OCI-LY1 (cell line): Measurements from ENCODE around the gene OR4C45.
"Not testable (repeated sequence)": the region's sequence is repeated elsewhere in the genome, so short reads cannot be mapped to it uniquely, and the experiment has no call there.

Experiments used
- H2AFZ ChIP-seq: fragments of 200-600 bp; sonication (generic), shearing (Covaris generic); 2 replicates; pipeline ENCODE4 v1.6.0; 2014; ENCODE audit warnings: antibody characterized with exemption, mild to moderate bottlenecking, low read length
- H3F3A ChIP-seq: fragments of 200-600 bp; sonication (generic), shearing (Covaris generic); 2 replicates; pipeline ENCODE4 v1.6.0; 2014; ENCODE audit warnings: mild to moderate bottlenecking, antibody characterized with exemption, low read length, moderate library complexity; ENCODE audit not compliant: insufficient read depth
- H3K27ac ChIP-seq: fragments of 200-600 bp; sonication (generic); 2 replicates; pipeline ENCODE4 v1.5.1; 2014; ENCODE audit warnings: low read length, mixed run types, mild to moderate bottlenecking, low read depth; ENCODE audit not compliant: poor library complexity, severe bottlenecking
- H3K27me3 ChIP-seq: fragments of 200-600 bp; sonication (generic); 2 replicates; pipeline ENCODE4 v1.6.0; 2014; ENCODE audit warnings: antibody characterized with exemption, mild to moderate bottlenecking, low read length, moderate library complexity; ENCODE audit not compliant: insufficient read depth
- H3K36me3 ChIP-seq: fragments of 200-600 bp; sonication (generic); 2 replicates; pipeline ENCODE4 v1.6.1; 2014; ENCODE audit warnings: mild to moderate bottlenecking, antibody characterized with exemption, low read length, moderate library complexity, mixed read lengths; ENCODE audit not compliant: insufficient read depth
- H3K4me1 ChIP-seq: fragments of 200-600 bp; sonication (generic); 2 replicates; pipeline ENCODE4 v1.5.1; 2014; ENCODE audit warnings: mild to moderate bottlenecking, low read length, moderate library complexity; ENCODE audit not compliant: insufficient read depth, severe bottlenecking
- H3K4me2 ChIP-seq: fragments of 200-600 bp; sonication (generic), shearing (Covaris generic); 2 replicates; pipeline ENCODE4 v1.6.1; 2014; ENCODE audit warnings: low read length
- H3K4me3 ChIP-seq: fragments of 200-600 bp; sonication (generic); 2 replicates; pipeline ENCODE4 v1.5.1; 2014; ENCODE audit warnings: low read length, low read depth, mild to moderate bottlenecking, mixed read lengths; ENCODE audit not compliant: poor library complexity, severe bottlenecking
- H3K79me2 ChIP-seq: fragments of 200-600 bp; shearing (Covaris generic); 2 replicates; pipeline ENCODE4 v1.6.1; 2016; ENCODE audit warnings: mixed run types, low read length, mixed read lengths; ENCODE audit not compliant: insufficient read depth
- H3K9ac ChIP-seq: fragments of 200-600 bp; sonication (generic), shearing (Covaris generic); 2 replicates; pipeline ENCODE4 v1.6.1; 2014; ENCODE audit warnings: mild to moderate bottlenecking, low read length, mixed read lengths
- H3K9me2 ChIP-seq: fragments of 200-600 bp; sonication (generic), shearing (Covaris generic); 2 replicates; pipeline ENCODE4 v1.6.1; 2014; ENCODE audit warnings: low read depth, mild to moderate bottlenecking, low read length, mixed read lengths
- H3K9me3 ChIP-seq: fragments of 200-600 bp; shearing (Covaris generic); 2 replicates; pipeline ENCODE4 v1.6.1; 2014; ENCODE audit warnings: low read length, mixed read lengths
- H4K20me1 ChIP-seq: fragments of 200-600 bp; sonication (generic), shearing (Covaris generic); 2 replicates; pipeline ENCODE4 v1.6.0; 2016; ENCODE audit warnings: mild to moderate bottlenecking, low read length; ENCODE audit not compliant: insufficient read depth
- EZH2 ChIP-seq: fragments of 200-600 bp; sonication (generic), shearing (Covaris generic); IDR thresholded peaks from 2 replicates; pipeline ENCODE4 v1.8.0; 2017; ENCODE audit warnings: borderline replicate concordance, mixed run types, mild to moderate bottlenecking, antibody characterized with exemption, low read length, moderate library complexity, mixed read lengths
- TF ChIP-seq, protein P1 (sequence below): fragments of 200-600 bp; sonication (generic), shearing (Covaris generic); IDR thresholded peaks from 2 replicates; pipeline ENCODE4 v1.5.1; 2017; ENCODE audit warnings: mild to moderate bottlenecking, antibody characterized with exemption, low read length, moderate library complexity, mixed read lengths

The OR4C45 gene

GRCh38 chr11:50037251-50037650 is 4.6 kb downstream of the OR4C45 start:
- no peak overlapping the region for H3K27ac ChIP-seq
- no peak for TF ChIP-seq EZH2
- TF ChIP-seq, protein P1, sequence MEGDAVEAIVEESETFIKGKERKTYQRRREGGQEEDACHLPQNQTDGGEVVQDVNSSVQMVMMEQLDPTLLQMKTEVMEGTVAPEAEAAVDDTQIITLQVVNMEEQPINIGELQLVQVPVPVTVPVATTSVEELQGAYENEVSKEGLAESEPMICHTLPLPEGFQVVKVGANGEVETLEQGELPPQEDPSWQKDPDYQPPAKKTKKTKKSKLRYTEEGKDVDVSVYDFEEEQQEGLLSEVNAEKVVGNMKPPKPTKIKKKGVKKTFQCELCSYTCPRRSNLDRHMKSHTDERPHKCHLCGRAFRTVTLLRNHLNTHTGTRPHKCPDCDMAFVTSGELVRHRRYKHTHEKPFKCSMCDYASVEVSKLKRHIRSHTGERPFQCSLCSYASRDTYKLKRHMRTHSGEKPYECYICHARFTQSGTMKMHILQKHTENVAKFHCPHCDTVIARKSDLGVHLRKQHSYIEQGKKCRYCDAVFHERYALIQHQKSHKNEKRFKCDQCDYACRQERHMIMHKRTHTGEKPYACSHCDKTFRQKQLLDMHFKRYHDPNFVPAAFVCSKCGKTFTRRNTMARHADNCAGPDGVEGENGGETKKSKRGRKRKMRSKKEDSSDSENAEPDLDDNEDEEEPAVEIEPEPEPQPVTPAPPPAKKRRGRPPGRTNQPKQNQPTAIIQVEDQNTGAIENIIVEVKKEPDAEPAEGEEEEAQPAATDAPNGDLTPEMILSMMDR = no peak
- no peaks in the 10 kb centered on the region for H3K36me3 ChIP-seq
- H3K4me1 ChIP-seq = no peaks in the 10 kb centered on the region
- no peak overlapping the region for H2AFZ ChIP-seq
- H3K4me2 ChIP-seq = no peak overlapping the region
- H3K9ac ChIP-seq = no peak overlapping the region
- H3K9me3 ChIP-seq = no peaks in the 10 kb centered on the region
- H4K20me1 ChIP-seq = no peaks in the 10 kb centered on the region
- H3K9me2 ChIP-seq = no peaks in the 10 kb centered on the region
- no peaks in the 10 kb centered on the region for H3K79me2 ChIP-seq
- H3F3A ChIP-seq = no peaks in the 10 kb centered on the region
- H3K4me3 ChIP-seq = no peak overlapping the region
- no peaks in the 10 kb centered on the region for H3K27me3 ChIP-seq

DNA sequence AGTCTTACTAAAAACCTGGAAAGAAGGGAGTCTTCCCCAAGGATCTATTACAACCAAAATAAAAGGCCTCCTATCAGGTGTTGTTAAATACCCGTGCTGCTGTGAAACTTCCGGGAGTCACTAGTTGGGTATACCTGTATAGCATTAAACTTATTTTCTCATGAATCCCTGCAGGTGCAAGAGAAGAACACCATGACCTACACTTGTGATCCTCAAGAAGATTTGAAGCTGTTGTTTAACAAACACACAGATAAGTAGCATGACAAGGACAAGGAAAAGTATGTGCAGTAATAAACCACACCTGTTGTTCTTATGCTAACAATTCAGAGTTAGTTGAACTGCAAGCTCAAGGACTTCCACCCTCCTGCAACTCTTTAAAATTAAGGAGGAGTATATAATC is 12.0 kb downstream of the OR4C45 start:
- Histone ChIP-seq H3K9ac (no peak overlapping the region), H3K27me3 (no peaks in the 10 kb centered on the region), H3K4me3 (no peak overlapping the region), H3K9me2 (no peaks in the 10 kb centered on the region), H3K36me3 (no peaks in the 10 kb centered on the region), H3K4me2 (no peak overlapping the region), H3K79me2 (no peaks in the 10 kb centered on the region), H3K27ac (no peak overlapping the region), H4K20me1 (no peaks in the 10 kb centered on the region), H2AFZ (no peak overlapping the region), H3F3A (no peaks in the 10 kb centered on the region), H3K4me1 (no peaks in the 10 kb centered on the region), H3K9me3 (no peaks in the 10 kb centered on the region)
- TF ChIP-seq, protein P1 = no peak
- no peak for TF ChIP-seq EZH2

- not testable (repeated sequence) for H3K4me1 ChIP-seq, H3K9ac ChIP-seq, H3K79me2 ChIP-seq, H3F3A ChIP-seq, H2AFZ ChIP-seq, H3K4me3 ChIP-seq, H3K27me3 ChIP-seq, H3K9me3 ChIP-seq, H3K36me3 ChIP-seq, H3K4me2 ChIP-seq, H3K27ac ChIP-seq, H3K9me2 ChIP-seq, H4K20me1 ChIP-seq
Measured at GRCh38 chr11:50063056-50063455, 30.4 kb downstream of the OR4C45 start.

DNA sequence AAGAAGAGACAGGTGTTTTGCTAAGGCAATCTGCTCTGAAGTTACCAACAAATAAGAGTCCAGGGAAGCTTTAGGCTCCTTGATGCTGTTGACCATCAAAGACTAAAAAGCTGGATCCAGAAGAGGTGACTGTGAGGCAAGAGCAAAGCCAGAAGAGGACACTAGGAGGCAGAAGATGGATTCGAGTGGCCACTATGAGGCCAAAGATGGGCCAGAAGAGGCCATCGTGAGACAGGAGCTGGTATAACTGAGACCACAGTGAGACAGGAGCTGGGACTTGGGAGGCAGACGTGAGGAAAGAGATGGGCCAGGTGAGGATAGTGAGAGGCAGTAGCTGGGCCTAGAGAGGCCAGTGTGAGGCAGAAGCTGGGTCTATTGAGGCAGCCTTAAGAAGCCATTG is 37.7 kb downstream of the OR4C45 start:
- H3K4me1 ChIP-seq = no peaks in the 10 kb centered on the region
- H2AFZ ChIP-seq = no peak overlapping the region
- H3K27me3 ChIP-seq = no peaks in the 10 kb centered on the region
- H3K4me2 ChIP-seq = no peak overlapping the region
- no peaks in the 10 kb centered on the region for H3K79me2 ChIP-seq
- no peaks in the 10 kb centered on the region for H3F3A ChIP-seq
- no peaks in the 10 kb centered on the region for H4K20me1 ChIP-seq
- H3K4me3 ChIP-seq = no peak overlapping the region
- no peaks in the 10 kb centered on the region for H3K9me3 ChIP-seq
- H3K27ac ChIP-seq = no peak overlapping the region
- no peaks in the 10 kb centered on the region for H3K9me2 ChIP-seq
- H3K36me3 ChIP-seq = no peaks in the 10 kb centered on the region
- TF ChIP-seq EZH2 = no peak
- TF ChIP-seq, protein P1 = no peak
- H3K9ac ChIP-seq = no peak overlapping the region
